K562 (cell line): Measurements from ENCODE around the gene ZNF440. TPM values are rescaled to one million over a fixed set of nuclear protein-coding genes. Genes with fewer than 3 reads are reported as not detected.

Experiments
- ATAC-seq: fragments of 200-7000 bp; cut with Tn5 transposase; 3 replicates; pipeline ENCODE4 v1.9.1; 2020; ENCODE audit warnings: moderate library complexity
- BruUV-seq: library from RNA; stranded (reverse); fragments of 400-500 nt; replicated peaks from 2 replicates; lab custom pipeline; 2021; lab: Mats Ljungman, UMichigan
- CTCF ChIA-PET: fragments of 300-600 bp; formaldehyde crosslinking; extraction: SDS; loops from one replicate; lab custom pipeline; 2021; ENCODE audit warnings: low intra/inter-chr PET ratio; lab: Yijun Ruan, JAX
- POLR2A ChIA-PET: fragments of 300-600, 350-650 bp; sonication (Branson Sonifier 250); formaldehyde crosslinking; extraction: SDS; loops from one replicate; lab custom pipeline; 2021; ENCODE audit warnings: antibody characterized with exemption, inconsistent platforms; lab: Yijun Ruan, JAX
- DNase-seq, 4 experiments: peaks; one replicate each; pipeline versions ENCODE4 v3.0.0 to v3.0.0-alpha.2; 2011 to 2018; ENCODE audit warnings: low spot score in 3 of 4, mixed read lengths in 3 of 4; ENCODE audit errors: extremely low read depth in 1 of 4
- FAIRE-seq: peaks from 2 replicates; lab custom pipeline; 2011; peaks lifted over from hg19 to GRCh38; lab: Jason Lieb, UNC
- H2AFZ ChIP-seq: 2 replicates; pipeline ENCODE4 v1.6.0; 2011; ENCODE audit warnings: low read depth, low read length, control low read depth, inconsistent platforms
- H3K27ac ChIP-seq: fragments of 200-600 bp; 3 replicates; pipeline ENCODE4 v1.8.0; 2011; ENCODE audit warnings: low read depth, mild to moderate bottlenecking, control low read depth, inconsistent platforms, low read length, moderate library complexity, mixed read lengths; ENCODE audit errors: extremely low read depth
- H3K27me3 ChIP-seq, 2 experiments: fragments of 300-600 bp in 1 of 2; 2 replicates in 1 of 2; 3 replicates in 1 of 2; pipeline versions ENCODE4 v1.6.0 to v1.8.0; 2011; ENCODE audit warnings: inconsistent platforms in 2 of 2, low read length in 2 of 2, mild to moderate bottlenecking in 1 of 2, mixed read lengths in 1 of 2, moderate library complexity in 1 of 2; ENCODE audit not compliant: control insufficient read depth in 2 of 2, insufficient read depth in 2 of 2
- H3K36me3 ChIP-seq: fragments of 300-600 bp; 3 replicates; pipeline ENCODE4 v1.8.0; 2011; ENCODE audit warnings: mild to moderate bottlenecking, low read length, inconsistent platforms; ENCODE audit not compliant: control insufficient read depth, insufficient read depth
- H3K4me1 ChIP-seq, 2 experiments: fragments of 200-600 bp in 1 of 2; replicated peaks in 1 of 2; 2 replicates in 1 of 2; 3 replicates in 1 of 2; pipeline versions ENCODE4 v1.5.1 to v1.8.0; 2011; ENCODE audit warnings: inconsistent platforms in 2 of 2, low read length in 2 of 2, mild to moderate bottlenecking in 1 of 2, mixed read lengths in 1 of 2, moderate library complexity in 1 of 2; ENCODE audit not compliant: control insufficient read depth in 2 of 2, insufficient read depth in 2 of 2
- H3K4me2 ChIP-seq: 2 replicates; pipeline ENCODE4 v1.6.1; 2011; ENCODE audit warnings: low read length, control low read depth, inconsistent platforms, mixed read lengths; ENCODE audit not compliant: insufficient read depth
- H3K4me3 ChIP-seq: fragments of 200-600 bp; sonication (generic), shearing (Covaris generic); 2 replicates; pipeline ENCODE4 v1.5.1; 2016; ENCODE audit warnings: control low read depth, inconsistent platforms
- H3K79me2 ChIP-seq: fragments of 200-600 bp; 3 replicates; pipeline ENCODE4 v1.8.0; 2011; ENCODE audit warnings: low read length, inconsistent platforms; ENCODE audit not compliant: control insufficient read depth, insufficient read depth
- H3K9ac ChIP-seq, 2 experiments: 2 replicates each; pipeline versions ENCODE4 v1.6.0 to v1.6.1; 2011; ENCODE audit warnings: low read depth in 2 of 2, low read length in 2 of 2, control low read depth in 1 of 2, inconsistent platforms in 1 of 2, mild to moderate bottlenecking in 1 of 2, mixed read lengths in 1 of 2; ENCODE audit not compliant: insufficient read depth in 1 of 2
- H3K9me1 ChIP-seq: one replicate; pipeline ENCODE4 v1.6.0; 2011; ENCODE audit warnings: inconsistent platforms, mild to moderate bottlenecking, low read length, moderate library complexity; ENCODE audit not compliant: control insufficient read depth, insufficient read depth
- H3K9me3 ChIP-seq: replicated peaks from 2 replicates; pipeline ENCODE4 v1.5.1; 2011; ENCODE audit warnings: low read depth, low read length, inconsistent platforms; ENCODE audit not compliant: control insufficient read depth, insufficient read depth
- H4K20me1 ChIP-seq: replicated peaks from 2 replicates; pipeline ENCODE4 v1.6.1; 2011; ENCODE audit warnings: low read length, inconsistent platforms, mixed read lengths; ENCODE audit not compliant: control insufficient read depth, insufficient read depth
- FIP1L1 ChIP-seq: fragments of 200-400 bp; formaldehyde crosslinking; IDR thresholded peaks from 2 replicates; pipeline ENCODE4 v1.6.1; 2018; ENCODE audit warnings: mild to moderate bottlenecking, low read depth, low read length; ENCODE audit not compliant: poor library complexity, severe bottlenecking
- KAT7 ChIP-seq: sonication (generic); formaldehyde crosslinking; IDR thresholded peaks from 2 replicates; pipeline ENCODE4 v1.8.0; 2022; ENCODE audit warnings: missing genetic modification reagents, mild to moderate bottlenecking, borderline replicate concordance
- MED1 ChIP-seq: sonication (generic); formaldehyde crosslinking; IDR thresholded peaks from 2 replicates; pipeline ENCODE4 v1.8.1; 2023; ENCODE audit warnings: missing genetic modification reagents, borderline replicate concordance
- TCF7 ChIP-seq: sonication (generic); IDR thresholded peaks from 2 replicates; pipeline ENCODE4 v1.6.1; 2016; ENCODE audit warnings: antibody characterized with exemption, borderline replicate concordance
- ZNF584 ChIP-seq: fragments of 200-800 bp; sonication (Bioruptor generic); IDR thresholded peaks from 2 replicates; pipeline ENCODE4 v1.6.1; 2016; ENCODE audit warnings: low read depth, mild to moderate bottlenecking, missing genetic modification characterization, missing compliant biosample characterization
- ZNF778 ChIP-seq: fragments of 450-650 bp; formaldehyde crosslinking; IDR thresholded peaks from 2 replicates; pipeline ENCODE4 v1.4.0; 2020; ENCODE audit warnings: mild to moderate bottlenecking, moderate library complexity
- WGBS: fragments of 100-300 bp; shearing (Covaris generic); methylation state at CpG from one replicate; pipeline ENCODE4 v1.1.6; 2016; ENCODE audit warnings: low coverage, mixed read lengths; ENCODE audit not compliant: insufficient coverage; ENCODE audit errors: missing lambda C conversion rate; 5-methylcytosine and 5-hydroxymethylcytosine counted together
- in situ Hi-C: fragments of 300-500 bp; cut with MboI; formaldehyde crosslinking; loops from 4 replicates; pipeline ENCODE4 v1.15.0; 2018; ENCODE audit warnings: inconsistent platforms, mixed read lengths
- intact Hi-C: fragments of 100-400 bp; cut with micrococcal nuclease; formaldehyde crosslinking; loops from 2 replicates; pipeline ENCODE4 v1.14.2; 2022
- polyA plus RNA-seq, 8 experiments: library from polyadenylated mRNA; depleted of rRNA in 4 of 8; stranded (reverse) in 5 of 8; unstranded in 3 of 8; fragments of >200 nt; fragmentation: Nextera tagmentation in 2 of 8; fragmentation: Illumina TruSeq in 1 of 8; extraction: Ambion mirVana in 2 of 8; extraction: Trizol in 1 of 8; gene quantifications; 2 replicates each; pipeline versions ENCODE4 v1.2.1 to v1.2.3, GENCODE V29; 2011 to 2014; ENCODE audit warnings: inconsistent platforms in 1 of 8, missing spikeins in 1 of 8
- total RNA-seq, 7 experiments: library from RNA; depleted of rRNA in 6 of 7; stranded (reverse); fragments of >200 nt in 6 of 7; fragmentation: Illumina TruSeq in 2 of 7; extraction: Trizol in 2 of 7; gene quantifications; 2 replicates each; pipeline versions ENCODE4 v1.2.1 to v1.2.3, GENCODE V29; 2011 to 2021; ENCODE audit warnings: low replicate concordance in 1 of 7

The ZNF440 gene
- total and polyA plus RNA-seq, 9 of the 15 experiments (the other 6 are each of a cell fraction or from before 2014, with no cell fraction given), result 5.9 to 32.6 (median 13.4) TPM

- H4K20me1 ChIP-seq, result no peaks in the 10 kb centered on the region
- WGBS, result 5% methylated on average over 2 of the region's 2 CpGs
- CTCF ChIA-PET, result interaction anchor here (1.9 kb wide), 1 partner anchor 259 kb away, joined by 7 read pairs; no protein-coding TSS in a partner anchor
- no peak overlapping the region for H3K27ac ChIP-seq
- no peaks in the 10 kb centered on the region; a peak in 2 of 5 replicates for H3K27me3 ChIP-seq
- no peaks in the 10 kb centered on the region for H3K36me3 ChIP-seq
- peaks cover 4 to 5% of the 10 kb centered on the region in 2 experiments; a peak in 4 of 5 replicates for H3K4me1 ChIP-seq
- no peak overlapping the region for H3K4me2 ChIP-seq
- H3K79me2 ChIP-seq, result no peaks in the 10 kb centered on the region
- no peak for FAIRE-seq
- peaks cover 6% of the 10 kb centered on the region for H3K9me3 ChIP-seq
- H3K4me3 ChIP-seq, result no peak overlapping the region
- no peak for TF ChIP-seq ZNF584 (CRISPR knock-in tag)
- no peak for TF ChIP-seq ZNF778 (CRISPR knock-in tag)
- TF ChIP-seq KAT7 (CRISPR knock-in tag), result no peak
- TF ChIP-seq FIP1L1, result no peak
- no peak for TF ChIP-seq MED1 (CRISPR knock-in tag)
- no peak for TF ChIP-seq TCF7
- TF ChIP-seq, all 486 proteins: peak for 0
- DNase-seq (no peak), ATAC-seq (no peak)
- in situ Hi-C loops, result no loop called here
- intact Hi-C loops, result no loop called here
- Histone ChIP-seq H3K9ac (no peak overlapping the region), H3K9me1 (no peaks in the 10 kb centered on the region), H2AFZ (no peak overlapping the region)
- POLR2A ChIA-PET, result no interaction called here
- BruUV-seq, result no TSS peak
These were observed 68.5 kb downstream of the ZNF440 start for GRCh38 chr19:11882606-11883005.

Other genes starting within 250 kb of the ZNF440 start
Only the 7 nearest of the 11 such genes appear.
- 4.0 and 4.2 TPM in 2 replicates for gene ZNF823, start 75.3 kb upstream of the ZNF440 start, total RNA-seq (2014; rRNA removed)
- 8.8 and 9.5 TPM in 2 replicates for gene ZNF823, start 75.3 kb upstream of the ZNF440 start, total RNA-seq (2014; rRNA removed; fragmentation: Illumina TruSeq; extraction: Trizol)
- 11.0 and 13.4 TPM in 2 replicates for gene ZNF823, start 75.3 kb upstream of the ZNF440 start, total RNA-seq (2015; rRNA removed; fragmentation: Illumina TruSeq; extraction: Trizol)
- gene ZNF823, start 75.3 kb upstream of the ZNF440 start, total RNA-seq (2021), result 4.4 and 5.0 TPM in 2 replicates
- 7.7 and 7.9 TPM in 2 replicates for gene ZNF823, start 75.3 kb upstream of the ZNF440 start, polyA plus RNA-seq (2011; rRNA removed)
- gene ZNF823, start 75.3 kb upstream of the ZNF440 start, polyA plus RNA-seq (2014; fragmentation: Illumina TruSeq; extraction: Trizol), result 6.1 and 6.7 TPM in 2 replicates
- gene ZNF823, start 75.3 kb upstream of the ZNF440 start, polyA plus RNA-seq (2014; fragmentation: Nextera tagmentation; extraction: Ambion mirVana), result 10 to 100 TPM in 1 of 2 experiments, 1 to 10 TPM in 1; 5.4 to 11.6 TPM
- 4.1 and 4.6 TPM in 2 replicates for gene ZNF823, start 75.3 kb upstream of the ZNF440 start, polyA plus RNA-seq (2014; rRNA removed)
- 7.8 and 8.2 TPM in 2 replicates for gene ZNF441, start 47.3 kb upstream of the ZNF440 start, total RNA-seq (2014; rRNA removed)
- gene ZNF441, start 47.3 kb upstream of the ZNF440 start, total RNA-seq (2014; rRNA removed; fragmentation: Illumina TruSeq; extraction: Trizol), result 12.0 and 12.2 TPM in 2 replicates
- gene ZNF441, start 47.3 kb upstream of the ZNF440 start, total RNA-seq (2015; rRNA removed; fragmentation: Illumina TruSeq; extraction: Trizol), result 10.4 and 14.0 TPM in 2 replicates
- gene ZNF441, start 47.3 kb upstream of the ZNF440 start, total RNA-seq (2021), result 5.6 and 5.7 TPM in 2 replicates
- 10.5 and 11.1 TPM in 2 replicates for gene ZNF441, start 47.3 kb upstream of the ZNF440 start, polyA plus RNA-seq (2011; rRNA removed)
- gene ZNF441, start 47.3 kb upstream of the ZNF440 start, polyA plus RNA-seq (2014; fragmentation: Illumina TruSeq; extraction: Trizol), result 6.4 and 8.3 TPM in 2 replicates
- gene ZNF441, start 47.3 kb upstream of the ZNF440 start, polyA plus RNA-seq (2014; fragmentation: Nextera tagmentation; extraction: Ambion mirVana), result 1 to 10 TPM; 1.9 to 3.3 TPM
- gene ZNF441, start 47.3 kb upstream of the ZNF440 start, polyA plus RNA-seq (2014; rRNA removed), result 7.0 and 7.4 TPM in 2 replicates
- gene ZNF491, start 15.8 kb upstream of the ZNF440 start, total RNA-seq (2014; rRNA removed), result 0.27 and 0.53 TPM in 2 replicates
- 0.61 and 0.95 TPM in 2 replicates for gene ZNF491, start 15.8 kb upstream of the ZNF440 start, total RNA-seq (2014; rRNA removed; fragmentation: Illumina TruSeq; extraction: Trizol)
- gene ZNF491, start 15.8 kb upstream of the ZNF440 start, total RNA-seq (2015; rRNA removed; fragmentation: Illumina TruSeq; extraction: Trizol), result 0.34 and 0.65 TPM in 2 replicates
- 0.38 and 0.51 TPM in 2 replicates for gene ZNF491, start 15.8 kb upstream of the ZNF440 start, total RNA-seq (2021)
- 0.56 and 0.70 TPM in 2 replicates for gene ZNF491, start 15.8 kb upstream of the ZNF440 start, polyA plus RNA-seq (2011; rRNA removed)
- 0.25 and 0.28 TPM in 2 replicates for gene ZNF491, start 15.8 kb upstream of the ZNF440 start, polyA plus RNA-seq (2014; fragmentation: Illumina TruSeq; extraction: Trizol)
- gene ZNF491, start 15.8 kb upstream of the ZNF440 start, polyA plus RNA-seq (2014; fragmentation: Nextera tagmentation; extraction: Ambion mirVana), result under 1 TPM in 1 of 2 experiments, not detected in 1; 0.24 TPM
- gene ZNF491, start 15.8 kb upstream of the ZNF440 start, polyA plus RNA-seq (2014; rRNA removed), result 0.19 and 0.22 TPM in 2 replicates
- 0.18 TPM in 1 of 2 replicates, not detected in the other for gene ZNF439, start 34.5 kb downstream of the ZNF440 start, total RNA-seq (2014; rRNA removed)
- gene ZNF439, start 34.5 kb downstream of the ZNF440 start, total RNA-seq (2014; rRNA removed; fragmentation: Illumina TruSeq; extraction: Trizol), result 0.11 and 0.13 TPM in 2 replicates
- not detected in 2 replicates for gene ZNF439, start 34.5 kb downstream of the ZNF440 start, total RNA-seq (2015; rRNA removed; fragmentation: Illumina TruSeq; extraction: Trizol)
- 0.11 TPM in 2 replicates for gene ZNF439, start 34.5 kb downstream of the ZNF440 start, total RNA-seq (2021)
- gene ZNF439, start 34.5 kb downstream of the ZNF440 start, polyA plus RNA-seq (2011; rRNA removed), result 0.10 and 0.16 TPM in 2 replicates
- 0.07 TPM in 1 of 2 replicates, not detected in the other for gene ZNF439, start 34.5 kb downstream of the ZNF440 start, polyA plus RNA-seq (2014; fragmentation: Illumina TruSeq; extraction: Trizol)
- gene ZNF439, start 34.5 kb downstream of the ZNF440 start, polyA plus RNA-seq (2014; fragmentation: Nextera tagmentation; extraction: Ambion mirVana), result under 1 TPM in 1 of 2 experiments, not detected in 1; 0.04 TPM
- gene ZNF439, start 34.5 kb downstream of the ZNF440 start, polyA plus RNA-seq (2014; rRNA removed), result not detected in 2 replicates
- 2.2 and 2.3 TPM in 2 replicates for gene ZNF69, start 73.5 kb downstream of the ZNF440 start, total RNA-seq (2014; rRNA removed)
- 5.0 and 5.4 TPM in 2 replicates for gene ZNF69, start 73.5 kb downstream of the ZNF440 start, total RNA-seq (2014; rRNA removed; fragmentation: Illumina TruSeq; extraction: Trizol)
- gene ZNF69, start 73.5 kb downstream of the ZNF440 start, total RNA-seq (2015; rRNA removed; fragmentation: Illumina TruSeq; extraction: Trizol), result 4.6 and 5.4 TPM in 2 replicates
- gene ZNF69, start 73.5 kb downstream of the ZNF440 start, total RNA-seq (2021), result 2.6 and 4.1 TPM in 2 replicates
- gene ZNF69, start 73.5 kb downstream of the ZNF440 start, polyA plus RNA-seq (2011; rRNA removed), result 2.8 and 3.6 TPM in 2 replicates
- gene ZNF69, start 73.5 kb downstream of the ZNF440 start, polyA plus RNA-seq (2014; fragmentation: Illumina TruSeq; extraction: Trizol), result 2.5 and 3.3 TPM in 2 replicates
- 1 to 10 TPM; 3.5 to 4.8 TPM for gene ZNF69, start 73.5 kb downstream of the ZNF440 start, polyA plus RNA-seq (2014; fragmentation: Nextera tagmentation; extraction: Ambion mirVana)
- 1.4 and 5.4 TPM in 2 replicates for gene ZNF69, start 73.5 kb downstream of the ZNF440 start, polyA plus RNA-seq (2014; rRNA removed)
- gene ZNF700, start 110.8 kb downstream of the ZNF440 start, total RNA-seq (2014; rRNA removed), result 10.3 TPM in 2 replicates
- gene ZNF700, start 110.8 kb downstream of the ZNF440 start, total RNA-seq (2014; rRNA removed; fragmentation: Illumina TruSeq; extraction: Trizol), result 23.2 and 27.5 TPM in 2 replicates
- 18.9 and 19.0 TPM in 2 replicates for gene ZNF700, start 110.8 kb downstream of the ZNF440 start, total RNA-seq (2015; rRNA removed; fragmentation: Illumina TruSeq; extraction: Trizol)
- 12.2 and 14.1 TPM in 2 replicates for gene ZNF700, start 110.8 kb downstream of the ZNF440 start, total RNA-seq (2021)
- 20.0 and 24.7 TPM in 2 replicates for gene ZNF700, start 110.8 kb downstream of the ZNF440 start, polyA plus RNA-seq (2011; rRNA removed)
- gene ZNF700, start 110.8 kb downstream of the ZNF440 start, polyA plus RNA-seq (2014; fragmentation: Illumina TruSeq; extraction: Trizol), result 12.7 and 13.3 TPM in 2 replicates
- gene ZNF700, start 110.8 kb downstream of the ZNF440 start, polyA plus RNA-seq (2014; fragmentation: Nextera tagmentation; extraction: Ambion mirVana), result 10 to 100 TPM; 11.5 to 13.3 TPM
- 11.5 and 15.3 TPM in 2 replicates for gene ZNF700, start 110.8 kb downstream of the ZNF440 start, polyA plus RNA-seq (2014; rRNA removed)
- not detected in 2 replicates for gene ZNF763, start 150.8 kb downstream of the ZNF440 start, total RNA-seq (2014; rRNA removed)
- 0.11 and 0.29 TPM in 2 replicates for gene ZNF763, start 150.8 kb downstream of the ZNF440 start, total RNA-seq (2014; rRNA removed; fragmentation: Illumina TruSeq; extraction: Trizol)
- gene ZNF763, start 150.8 kb downstream of the ZNF440 start, total RNA-seq (2015; rRNA removed; fragmentation: Illumina TruSeq; extraction: Trizol), result 0.19 and 0.22 TPM in 2 replicates
- gene ZNF763, start 150.8 kb downstream of the ZNF440 start, total RNA-seq (2021), result 0.22 TPM in 1 of 2 replicates, not detected in the other
- 0.10 and 0.22 TPM in 2 replicates for gene ZNF763, start 150.8 kb downstream of the ZNF440 start, polyA plus RNA-seq (2011; rRNA removed)
- 0.14 and 0.28 TPM in 2 replicates for gene ZNF763, start 150.8 kb downstream of the ZNF440 start, polyA plus RNA-seq (2014; fragmentation: Illumina TruSeq; extraction: Trizol)
- under 1 TPM in 1 of 2 experiments, not detected in 1; 0.08 TPM for gene ZNF763, start 150.8 kb downstream of the ZNF440 start, polyA plus RNA-seq (2014; fragmentation: Nextera tagmentation; extraction: Ambion mirVana)
- gene ZNF763, start 150.8 kb downstream of the ZNF440 start, polyA plus RNA-seq (2014; rRNA removed), result not detected in 2 replicates